Stimulated activated CD8-positive, alpha-beta memory T cell treated with anti-CD3 and anti-CD28 coated beads, Interleukin-4, amount 100 ng/mL, for 24 hours (primary cell): ENCODE data around the gene GDPD5.

Source experiments
- DNase-seq: peaks from one replicate; pipeline ENCODE4 v3.0.0-alpha.2; 2020; ENCODE audit warnings: low read depth

The GDPD5 gene

DNA sequence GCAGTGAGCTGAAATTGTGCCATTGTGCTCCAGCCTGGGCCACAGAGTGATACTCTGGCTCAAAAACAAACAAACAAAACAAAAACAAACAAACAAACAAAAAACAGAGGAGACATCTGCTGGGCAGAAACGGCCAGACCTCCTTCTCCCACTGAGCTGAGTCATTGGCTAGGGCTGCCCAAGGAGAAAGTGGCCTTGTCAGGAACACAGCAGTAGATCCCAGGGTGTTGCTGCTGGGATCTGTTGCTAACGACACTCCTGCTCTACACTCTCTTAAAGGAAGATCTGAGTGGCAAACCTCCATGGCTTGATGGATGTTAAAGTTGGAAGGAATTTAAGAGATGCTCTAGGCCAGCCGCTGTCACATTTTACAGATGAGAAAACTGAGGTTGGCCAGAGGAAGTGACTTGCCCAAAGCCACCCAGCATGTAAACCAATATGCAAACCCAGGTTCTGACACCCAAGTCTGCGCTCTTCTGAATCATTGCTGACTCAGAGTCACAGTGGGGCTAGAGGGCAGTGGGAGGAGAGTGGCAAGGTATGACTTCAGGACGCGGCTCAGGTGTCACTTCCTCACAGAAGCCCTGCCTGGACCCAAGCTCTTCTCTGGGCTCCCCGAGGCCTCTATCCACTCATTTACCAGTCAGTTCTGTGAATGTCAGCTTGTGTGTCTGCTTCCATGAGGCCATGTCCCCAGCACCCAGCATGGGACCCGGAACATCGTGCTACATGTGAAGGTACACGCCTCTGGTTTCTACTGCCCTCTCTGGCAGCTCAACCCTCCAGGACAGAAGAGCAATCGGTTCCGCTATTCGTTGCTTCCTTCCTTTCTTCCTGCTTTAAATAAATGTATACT, 11.3 kb upstream of the GDPD5 start:
- DNase-seq: peak; percentile 44

DNA sequence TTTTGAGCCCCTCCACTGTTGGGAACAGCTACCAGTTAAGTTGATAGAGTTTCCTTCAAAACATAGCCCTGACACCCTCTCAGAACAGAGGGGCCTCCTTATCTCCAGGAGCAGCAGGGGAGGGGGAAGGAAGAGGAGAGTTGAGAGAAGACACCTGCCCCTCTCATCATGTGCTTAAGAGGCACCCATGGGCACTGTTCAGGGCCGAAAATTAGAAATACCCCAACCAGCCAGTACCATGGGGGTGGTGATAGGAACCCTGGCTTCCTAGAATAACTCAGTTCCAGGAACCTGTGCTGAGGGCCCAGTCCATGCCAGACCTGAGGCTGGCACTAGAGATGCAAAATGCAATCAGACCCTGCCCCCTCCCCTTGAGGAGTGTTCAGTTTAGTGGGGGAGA, 9.3 kb upstream of the GDPD5 start:
- DNase-seq: no peak

DNA sequence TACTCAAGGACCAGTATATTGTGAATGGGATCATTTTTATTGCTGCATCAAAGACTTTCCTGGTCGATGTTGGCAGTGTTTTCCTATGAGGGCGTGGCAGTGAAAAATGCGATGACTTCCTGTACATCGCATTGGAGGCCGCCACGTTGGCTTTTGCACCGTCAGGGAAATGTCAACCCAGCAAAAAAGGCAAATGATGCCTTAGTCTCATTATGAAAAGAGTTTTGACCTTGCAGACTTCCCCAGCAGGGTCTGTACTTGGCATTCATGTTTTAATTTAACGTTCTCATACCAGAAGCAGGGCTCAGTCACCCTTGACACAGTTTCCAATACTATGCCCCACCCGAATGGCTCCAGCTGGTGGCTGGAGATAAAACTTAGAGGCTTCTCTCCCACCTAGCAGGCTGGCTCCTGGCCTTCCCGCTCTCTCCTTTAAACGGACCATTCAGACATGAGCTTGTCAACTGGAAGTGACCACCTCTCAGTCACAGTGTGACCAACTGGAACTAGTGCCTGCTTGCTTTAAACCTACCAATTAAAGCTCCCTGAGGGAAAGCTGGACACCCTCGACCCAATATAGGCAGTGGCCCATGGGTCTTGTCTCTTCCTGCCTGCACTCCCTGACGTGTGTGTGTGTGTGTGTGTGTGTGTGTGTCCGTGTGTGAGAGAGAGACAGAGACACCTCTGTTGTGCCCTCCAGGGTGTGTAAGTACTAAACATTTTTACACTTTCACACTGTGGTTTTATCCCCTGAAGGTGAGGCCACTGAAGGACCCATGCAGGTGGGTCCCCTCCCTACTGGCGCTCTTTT, 8.7 kb upstream of the GDPD5 start:
- DNase-seq: no peak

DNA sequence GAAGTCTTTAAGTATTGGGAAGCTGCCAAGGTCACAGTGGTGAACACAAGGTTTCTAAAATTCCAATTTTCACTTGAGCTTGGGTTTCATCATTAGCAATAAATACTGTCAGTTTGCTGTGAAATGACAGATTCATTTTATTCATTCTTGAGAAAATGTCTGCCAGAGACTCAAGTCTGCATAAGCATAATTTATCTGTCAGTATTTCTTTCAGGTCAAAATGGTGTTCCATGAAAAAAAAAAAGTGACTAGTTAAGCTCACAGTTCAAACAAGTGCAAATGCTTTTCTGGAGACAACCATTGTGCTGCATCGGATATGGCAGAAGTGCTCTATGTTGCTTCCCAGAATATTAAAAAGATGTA, 8.1 kb upstream of the GDPD5 start:
- no peak for DNase-seq

DNA sequence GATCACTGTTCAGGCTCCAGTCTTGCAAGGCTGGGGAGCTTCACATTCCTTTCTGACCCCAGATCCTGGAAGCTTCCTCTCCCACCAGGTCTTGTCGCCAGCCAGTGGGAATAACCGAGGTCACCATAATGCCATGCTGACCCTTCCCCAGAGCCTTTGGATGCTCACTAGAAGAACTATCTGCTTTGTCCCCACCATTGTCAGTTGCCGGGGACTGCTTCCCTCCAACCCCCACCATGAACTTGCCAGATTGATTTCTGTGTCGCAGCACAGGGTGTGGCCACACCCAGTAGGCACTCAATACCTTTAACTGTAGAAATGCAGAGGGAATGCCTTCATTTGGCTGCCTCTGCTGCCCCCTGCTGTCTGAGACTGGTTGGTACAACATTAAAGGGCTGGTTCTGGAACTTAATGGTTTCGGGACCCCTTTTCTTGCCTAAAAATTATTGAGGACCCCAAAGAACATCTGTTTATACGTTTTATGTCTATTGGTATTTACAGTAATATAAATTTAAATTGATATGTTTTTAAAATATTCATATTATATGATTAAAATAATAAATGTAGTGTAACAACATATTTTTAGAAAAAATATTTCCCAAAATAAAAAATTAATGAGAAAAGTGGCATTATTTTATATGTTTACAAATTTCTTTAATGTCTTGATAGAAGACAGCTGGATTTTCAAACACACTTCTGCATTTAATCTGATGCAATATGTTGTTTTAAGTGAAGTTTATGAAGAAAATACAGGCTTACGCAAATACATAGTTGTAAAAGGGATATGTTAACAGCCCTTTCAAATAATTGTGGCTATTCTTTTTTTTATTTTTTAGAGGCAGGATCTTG, 6.7 kb upstream of the GDPD5 start:
- peak; percentile 68 for DNase-seq

DNA sequence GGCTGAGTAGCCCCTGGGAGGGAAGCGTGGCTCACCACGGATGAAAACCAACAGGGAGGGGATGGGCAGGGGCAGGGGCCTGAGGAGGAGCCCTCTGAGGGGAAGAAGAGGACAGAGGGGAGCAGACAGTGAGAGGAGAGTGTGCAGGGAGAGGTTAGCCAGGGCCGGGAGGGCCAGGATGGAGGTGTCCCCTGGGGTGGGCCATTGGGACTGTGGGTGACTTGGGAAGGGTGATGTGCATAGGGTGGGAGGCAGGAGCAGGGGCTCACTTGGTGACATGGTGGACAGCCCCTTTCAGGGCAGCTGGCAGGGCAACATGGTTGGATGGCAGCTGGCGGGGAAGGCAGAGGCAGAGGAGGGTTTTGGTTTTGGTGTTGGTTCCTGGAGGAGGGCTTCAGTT, 5.6 kb upstream of the GDPD5 start:
- DNase-seq: no peak

DNA sequence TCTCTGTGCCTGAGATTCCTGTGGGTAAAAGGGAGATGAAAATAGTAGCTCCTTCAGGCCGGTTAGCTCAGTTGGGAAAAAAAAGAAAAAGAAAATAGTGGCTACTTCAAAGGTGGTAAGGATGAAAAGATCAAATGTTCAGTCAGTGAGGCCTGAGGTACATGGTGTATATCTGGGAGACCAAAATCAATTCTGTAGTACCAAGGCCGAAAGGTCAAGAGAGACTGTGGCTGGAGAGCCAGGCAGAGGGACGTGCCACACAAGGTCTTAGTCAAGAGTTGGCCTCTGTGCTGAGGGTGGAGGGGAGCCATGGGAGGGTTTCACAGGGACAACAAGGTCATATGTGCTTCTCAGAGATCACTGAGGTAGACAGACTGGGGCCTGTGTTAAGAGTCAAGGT, 4.8 kb upstream of the GDPD5 start:
- DNase-seq: no peak

DNA sequence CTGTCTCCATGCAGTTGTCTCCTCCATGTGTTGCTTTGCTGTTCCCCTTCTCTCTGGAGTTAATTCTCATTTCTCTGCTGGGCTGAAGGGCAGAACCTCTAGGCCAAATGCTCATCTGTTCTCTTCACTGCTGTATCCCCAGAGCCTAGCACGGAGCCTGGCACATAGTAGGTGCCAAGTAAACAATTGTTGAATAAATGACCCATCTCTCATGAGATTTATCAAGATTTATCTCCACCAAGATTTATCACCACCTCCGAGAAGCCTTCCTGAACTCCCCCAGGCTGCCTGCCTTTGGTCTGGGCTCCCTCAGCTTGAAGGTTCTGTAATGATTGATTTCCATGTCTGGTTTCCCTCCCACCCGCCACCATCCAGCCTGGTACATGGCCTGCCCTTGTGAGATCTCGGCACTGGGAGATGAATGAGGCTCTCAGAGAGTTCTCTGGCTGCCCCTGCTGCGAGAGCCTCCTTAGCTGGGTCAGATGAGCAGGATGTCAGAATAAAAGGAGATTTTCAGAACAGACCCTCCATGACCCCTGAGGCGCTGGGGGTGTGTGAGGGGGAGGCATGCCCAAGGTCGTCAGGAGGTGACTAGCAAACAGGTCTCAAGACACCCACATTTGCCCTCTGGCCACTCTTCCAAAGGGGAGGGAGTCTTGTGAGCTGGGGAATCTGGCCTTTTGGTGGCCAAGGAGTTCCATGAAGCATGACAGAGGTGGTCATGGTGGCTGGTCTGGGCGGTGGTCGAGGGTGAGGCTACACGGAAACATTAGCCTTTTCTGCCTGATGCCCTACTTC, 2.4 kb upstream of the GDPD5 start:
- no peak for DNase-seq

DNA sequence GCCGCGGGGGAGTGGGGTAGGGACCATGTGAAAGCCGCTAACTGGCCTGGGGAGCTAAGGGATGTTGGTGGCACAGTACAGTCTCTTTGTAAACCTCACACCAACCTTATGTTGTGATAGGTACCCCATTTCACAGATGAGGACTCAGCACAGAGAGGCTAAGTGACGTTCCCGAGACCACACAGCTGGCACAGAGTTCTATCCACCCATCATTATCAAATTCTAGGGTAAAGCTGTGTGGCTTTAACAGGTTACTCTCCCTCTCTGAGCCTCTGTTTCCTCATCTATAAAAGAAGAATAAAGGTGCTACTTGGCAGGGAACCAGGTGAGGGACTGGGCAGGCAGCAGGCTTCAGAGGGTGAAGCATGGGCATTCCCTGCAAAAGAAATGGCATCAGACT, 1.4 kb upstream of the GDPD5 start:
- no peak for DNase-seq

DNA sequence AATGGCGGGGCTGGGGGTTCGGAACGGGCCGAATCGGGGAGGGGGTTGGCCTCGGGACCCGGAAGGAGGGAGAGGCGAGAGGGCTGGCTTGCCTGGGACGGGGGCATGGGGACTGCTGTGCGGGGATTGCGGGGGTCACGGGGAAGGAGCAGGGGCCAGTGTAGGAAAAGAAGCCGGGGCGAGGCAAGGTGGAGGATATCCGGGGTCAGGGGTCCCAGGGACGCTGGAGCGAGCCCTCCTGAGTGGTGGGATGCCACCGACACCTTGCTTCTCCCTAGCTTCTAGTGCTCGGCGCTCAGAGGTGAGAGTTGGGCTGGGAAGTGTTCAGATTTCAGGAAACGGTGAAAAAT, 426 bp upstream of the GDPD5 start:
- no peak for DNase-seq

DNA sequence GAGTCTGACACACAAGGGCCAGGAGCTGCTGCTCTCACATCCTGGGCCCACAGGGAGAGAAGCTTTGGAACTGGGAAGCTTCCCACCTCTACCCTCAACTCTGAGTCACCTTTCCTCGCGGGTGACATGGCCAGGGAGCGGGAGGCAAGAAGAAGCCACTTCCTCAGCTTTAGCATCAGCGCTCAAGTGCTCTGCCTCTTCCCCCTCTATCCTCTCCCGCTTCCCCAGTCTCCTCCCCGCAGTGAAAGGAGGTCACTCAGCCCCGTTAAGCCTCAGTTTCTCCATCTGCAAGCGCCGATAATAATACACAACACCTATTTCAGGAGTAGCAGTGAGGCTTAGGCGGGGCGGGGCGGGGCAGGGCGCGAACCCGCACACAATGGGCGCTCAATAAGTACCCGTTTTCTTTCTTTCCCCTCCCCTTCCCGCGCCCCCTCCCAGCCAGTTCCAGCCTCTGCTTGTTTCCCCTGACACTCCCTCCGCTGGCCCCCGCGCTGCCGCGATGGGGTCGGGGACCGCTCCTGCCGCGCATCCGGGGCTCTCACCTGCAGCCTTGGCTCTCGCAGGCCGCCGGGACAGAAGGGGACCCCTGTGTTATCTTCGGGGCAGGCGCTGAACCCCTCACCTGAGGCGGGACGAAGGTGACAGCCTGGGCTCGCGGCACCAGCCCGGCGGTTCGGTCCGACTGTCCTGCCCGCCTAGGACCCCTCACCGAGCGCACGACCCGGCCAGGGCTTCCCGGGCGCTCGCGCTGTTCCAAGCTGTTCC, 892 bp downstream of the GDPD5 start:
- DNase-seq: no peak

DNA sequence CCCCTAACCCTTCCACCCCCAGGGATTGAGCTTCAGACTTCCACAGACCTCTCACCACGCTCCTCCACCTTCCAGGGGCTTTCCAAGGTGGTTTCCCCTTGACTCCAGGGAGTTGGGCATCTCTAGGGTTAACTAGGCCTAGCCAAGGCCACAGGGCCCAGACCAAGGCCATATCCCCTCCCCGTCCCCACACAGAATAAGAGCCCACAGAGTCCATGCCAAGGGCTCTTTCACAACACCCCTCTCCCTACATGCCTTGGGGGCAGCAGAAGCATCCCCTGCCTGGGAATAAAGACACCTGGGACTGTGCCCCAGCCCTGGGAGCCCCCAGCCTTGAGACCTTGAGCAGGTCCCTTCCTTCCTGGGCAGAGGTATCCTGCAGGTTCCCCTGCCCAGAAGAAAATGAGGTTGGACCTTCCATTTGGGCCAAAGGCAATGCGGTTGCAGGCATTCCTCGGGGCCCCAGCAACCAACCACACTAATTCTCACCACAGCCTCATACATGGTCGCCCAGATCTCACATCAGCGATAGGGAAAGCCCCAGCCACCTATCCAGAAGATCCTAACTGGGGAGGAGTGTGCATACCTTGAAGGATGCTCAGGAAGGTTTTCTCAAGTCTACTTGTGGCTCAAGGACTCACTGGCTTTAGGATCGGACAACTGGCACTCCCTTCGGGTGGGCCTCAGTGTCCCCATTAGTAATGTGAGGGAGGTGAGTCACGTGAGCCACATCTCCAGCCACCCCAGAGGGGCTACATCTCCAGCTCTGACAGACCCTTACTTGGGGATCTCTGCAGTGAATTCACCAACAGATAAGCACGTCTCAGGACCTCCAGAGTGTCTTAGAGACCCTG, 1.7 kb downstream of the GDPD5 start:
- DNase-seq: no peak

DNA sequence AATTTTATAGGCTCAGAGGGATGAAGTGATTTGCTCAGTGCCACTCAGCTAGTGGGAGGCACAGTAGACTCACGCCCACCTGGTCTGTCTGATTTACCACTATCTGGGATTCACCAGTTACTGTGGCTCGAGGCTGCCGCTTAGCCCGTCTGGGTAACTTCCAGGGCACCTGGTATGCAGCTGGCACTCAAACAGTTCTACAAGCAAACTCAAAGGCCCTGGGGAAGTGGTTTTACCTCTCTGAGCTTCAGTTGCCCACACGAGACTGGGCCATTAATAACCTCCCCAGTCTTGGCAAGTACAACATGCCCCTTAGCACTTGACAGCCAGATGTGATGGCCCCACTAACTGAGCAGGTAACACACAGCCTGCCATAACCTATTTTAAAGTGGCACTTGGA, 2.6 kb downstream of the GDPD5 start:
- no peak for DNase-seq

DNA sequence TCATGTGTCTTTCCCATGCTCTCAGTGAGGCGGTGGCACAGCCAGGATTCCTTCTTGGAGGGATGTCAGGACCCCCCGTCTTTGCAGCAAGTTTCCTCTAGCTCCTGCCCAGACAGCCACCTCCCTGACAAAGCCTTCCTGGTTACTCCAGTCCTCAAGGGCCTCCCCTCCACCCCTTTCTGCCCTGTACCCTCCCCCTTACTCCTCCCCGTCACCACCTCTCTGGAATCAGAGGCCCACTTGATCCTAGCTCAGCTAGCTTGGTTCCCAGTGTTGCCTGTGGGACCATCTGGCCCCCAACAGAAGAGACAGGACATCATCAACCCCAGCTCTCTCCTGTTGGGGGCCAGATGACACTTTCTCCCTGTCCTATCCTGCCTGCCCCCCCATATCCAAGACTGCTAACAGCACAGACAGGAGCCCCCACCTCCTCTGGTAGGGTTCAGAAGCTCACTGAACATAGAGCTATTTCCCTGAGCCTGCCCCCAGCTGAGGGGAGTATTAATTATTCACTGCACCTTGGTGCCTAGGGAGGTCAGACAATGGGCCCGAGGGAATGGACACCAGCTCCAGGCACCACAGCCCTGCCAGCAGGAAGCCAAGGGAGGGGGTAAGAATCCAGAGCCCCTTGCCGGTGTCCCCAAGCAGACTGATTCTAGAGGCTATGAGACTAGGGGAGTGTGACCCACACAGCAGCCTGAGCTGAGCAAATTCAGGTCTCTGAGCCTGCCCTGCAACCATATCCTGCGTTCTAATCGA, 3.3 kb downstream of the GDPD5 start:
- DNase-seq: no peak

DNA sequence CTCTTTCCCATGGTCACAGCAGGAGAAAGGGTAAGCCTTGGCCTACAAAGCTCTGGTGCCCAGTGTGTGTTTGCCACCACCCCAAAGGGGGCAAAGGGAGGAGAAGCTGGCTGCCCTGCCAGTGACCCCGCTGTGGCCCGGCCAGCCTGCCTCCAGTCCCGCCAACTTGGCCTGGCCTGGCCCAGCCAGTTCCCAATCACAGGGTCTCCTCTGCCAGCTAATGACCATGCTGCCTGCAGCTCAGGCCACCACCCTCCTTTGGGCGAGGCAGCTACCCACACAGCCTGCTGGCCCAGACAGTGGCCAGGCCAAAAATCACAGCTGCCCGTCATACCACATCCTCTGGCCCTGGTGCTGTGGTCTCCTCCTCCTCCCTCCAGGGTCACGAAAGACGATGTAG, 5.1 kb downstream of the GDPD5 start:
- no peak for DNase-seq

DNA sequence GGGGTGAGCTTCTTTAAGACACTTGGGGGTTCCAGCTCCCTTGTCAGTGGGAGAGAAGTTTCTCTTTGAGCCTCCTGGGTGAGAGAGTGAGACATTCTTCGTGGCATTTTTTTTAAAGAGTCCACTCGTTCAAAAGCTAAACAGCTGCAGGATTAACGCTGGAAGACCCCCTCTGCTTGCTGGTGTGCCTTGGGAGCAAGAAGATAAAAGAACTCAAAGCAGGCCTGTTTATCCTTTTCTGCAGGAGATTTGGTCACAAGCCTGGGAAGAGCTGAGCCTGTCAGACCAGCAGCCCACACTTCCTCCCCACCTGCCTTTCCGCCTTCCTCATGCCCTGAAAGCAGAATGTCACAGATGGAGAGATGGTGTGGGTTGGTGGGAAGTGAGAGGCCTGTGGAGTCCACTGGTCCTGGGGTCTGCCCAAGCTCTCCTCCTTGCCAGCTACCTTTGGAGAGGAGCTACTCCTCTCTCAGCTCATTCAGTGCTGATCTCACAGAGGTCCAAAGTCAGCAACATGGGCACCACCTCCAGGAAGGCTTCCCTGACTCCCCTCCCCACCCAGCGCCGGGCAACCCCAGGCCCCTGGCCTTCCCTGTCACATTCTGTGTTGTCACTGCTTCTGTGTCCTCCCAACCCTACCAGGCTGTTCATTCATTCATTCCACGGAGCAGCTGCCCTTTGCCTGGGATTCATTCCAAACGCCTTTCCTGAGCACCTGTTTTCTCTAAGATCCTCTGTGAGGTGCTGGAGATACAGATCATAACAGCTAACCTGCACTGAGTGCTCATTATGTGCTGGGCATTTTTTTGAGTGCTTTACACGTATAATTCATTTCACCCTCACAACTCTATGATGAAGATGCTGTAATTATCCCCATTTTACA, 6.7 kb downstream of the GDPD5 start:
- DNase-seq: no peak

DNA sequence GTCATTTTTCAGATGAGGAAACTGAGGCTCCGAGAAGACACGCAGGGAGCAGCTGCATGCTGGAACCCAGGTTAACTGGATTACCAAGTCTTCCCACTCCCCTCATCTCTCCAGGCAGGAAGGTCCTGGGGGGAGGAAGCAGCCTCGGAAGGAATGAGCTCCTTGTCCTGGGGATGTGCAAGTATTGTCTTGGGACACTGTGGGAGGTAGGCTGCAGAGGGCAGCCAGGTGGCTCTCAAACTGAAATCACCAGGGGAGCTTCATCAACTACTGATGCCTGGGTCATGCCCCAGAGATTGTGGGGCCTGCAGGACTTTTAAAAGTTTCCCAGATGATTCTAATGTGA, 7.6 kb downstream of the GDPD5 start:
- no peak for DNase-seq

DNA sequence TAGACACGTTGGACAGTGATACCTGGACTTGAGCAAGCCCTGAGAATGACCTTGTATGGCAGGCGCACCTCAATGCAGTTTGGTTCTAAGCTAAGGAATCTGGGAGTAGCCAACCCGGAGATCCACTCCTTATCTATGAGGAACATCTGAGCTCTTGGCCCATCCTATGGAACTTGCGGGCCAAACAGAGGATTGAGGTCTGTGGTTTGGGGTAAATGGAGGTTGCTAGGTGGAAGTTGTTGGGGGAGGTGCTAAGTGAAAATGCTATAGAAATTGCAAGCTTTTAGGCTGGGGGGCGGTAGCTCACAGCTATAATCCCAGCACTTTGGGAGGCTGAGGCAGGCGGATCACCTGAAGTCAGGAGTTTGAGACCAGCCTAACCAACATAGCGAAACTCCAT, 8.9 kb downstream of the GDPD5 start:
- DNase-seq: no peak

DNA sequence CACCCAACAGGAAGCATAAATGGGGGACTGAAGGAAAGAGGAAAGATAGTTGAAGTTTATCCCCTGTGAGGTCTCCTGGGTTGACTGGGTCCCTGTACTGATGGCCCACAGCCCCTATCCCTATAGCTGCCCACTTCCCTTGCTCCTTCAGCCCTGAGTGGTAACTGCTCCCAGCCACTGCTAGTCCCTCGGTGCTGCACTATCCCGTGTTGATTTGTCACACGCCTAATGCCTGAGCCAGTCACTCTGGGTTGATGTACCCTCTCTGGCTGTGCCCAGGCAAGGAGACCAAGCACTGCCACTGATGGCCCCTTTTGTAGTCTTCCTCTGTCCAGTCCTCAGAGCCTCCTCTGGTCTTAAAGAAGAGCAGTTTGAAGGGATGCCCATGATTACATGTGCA, 9.6 kb downstream of the GDPD5 start:
- no peak for DNase-seq
